Measurements from ENCODE around the gene ANKRD11.

- TF ChIP-seq SUZ12 (IDR thresholded peaks at IDR 0.05; ENCODE audit: extremely low read depth, insufficient read depth, insufficient read length), result no peak
- no peak for TF ChIP-seq ZNF274 (IDR thresholded peaks at IDR 0.05; ENCODE audit: low read depth, low read length)
- no peak for TF ChIP-seq YY1 (IDR thresholded peaks at IDR 0.05; ENCODE audit: insufficient read depth, insufficient read length)
Observed at GRCh38 chr16:89444728-89445127, 45.6 kb downstream of the ANKRD11 start.
